Colonic mucosa (tissue), 4 donors: ENCODE results near the gene CD164. TPM values are rescaled to one million over a fixed set of nuclear protein-coding genes. Genes with fewer than 3 reads are reported as not detected.
"Not testable (repeated sequence)": the region's sequence is repeated elsewhere in the genome, so short reads cannot be mapped to it uniquely, and the experiment has no call there.

Experiments used
- DNase-seq: peaks from one replicate; pipeline ENCODE4 v3.0.0-alpha.2; 2020
- H3K27ac ChIP-seq: fragments of 200-600 bp; one replicate; pipeline ENCODE4 v1.8.0; 2021
- H3K27me3 ChIP-seq: fragments of 200-600 bp; one replicate; pipeline ENCODE4 v1.8.0; 2021
- H3K36me3 ChIP-seq: fragments of 200-600 bp; one replicate; pipeline ENCODE4 v1.8.0; 2021
- H3K4me1 ChIP-seq: fragments of 200-600 bp; one replicate; pipeline ENCODE4 v1.8.0; 2021; ENCODE audit warnings: mild to moderate bottlenecking
- H3K4me3 ChIP-seq: fragments of 200-600 bp; one replicate; pipeline ENCODE4 v1.8.0; 2021
- H3K9ac ChIP-seq, 2 donors: one replicate each; pipeline ENCODE4 v1.7.0; 2013; ENCODE audit warnings: control low read depth in 2 of 2, low read depth in 2 of 2, low read length in 2 of 2
- H3K9me3 ChIP-seq: fragments of 200-600 bp; one replicate; pipeline ENCODE4 v1.8.0; 2021
- CTCF ChIP-seq: fragments of 200-600 bp; IDR thresholded peaks from one replicate; pipeline ENCODE4 v1.8.0; 2022; ENCODE audit warnings: antibody characterized with exemption, mild to moderate bottlenecking
- intact Hi-C: fragments of 100-400 bp; cut with DNase I; formaldehyde crosslinking; loops from one replicate; pipeline ENCODE4 v1.14.1; 2022
- total RNA-seq, 2 donors: library from RNA; stranded (reverse); fragmentation: NEBNext Ultra II Directional in 1 of 2; extraction: Animal tissue kit (Norgen Biotek cat#: 25700) in 1 of 2; gene quantifications; one replicate each; pipeline ENCODE4 v1.2.1, GENCODE V29; 2021
- donor health status: healthy.
- donor health status: DM: no; HTN: no; CAD: no.
- donor health status: DM: no; HTN: no; CAD: no.

The CD164 gene
- total RNA-seq, 2 donors from 2014 or later = 420 to 621 TPM

- peak overlapping the region; percentile 84 for H3K27ac ChIP-seq
- TF ChIP-seq CTCF = no peak
Observed at GRCh38 chr6:109336221-109336961, 45.9 kb downstream of the CD164 start.

GRCh38 chr6:109333870-109334269 is 48.4 kb downstream of the CD164 start:
- H3K9me3 ChIP-seq, H3K9ac ChIP-seq, DNase-seq, H3K4me3 ChIP-seq, H3K36me3 ChIP-seq, H3K4me1 ChIP-seq, H3K27me3 ChIP-seq, intact Hi-C loops: not testable (repeated sequence)
- H3K27ac ChIP-seq = peak overlapping the region; percentile 17

More at GRCh38 chr6:109336221-109336961, 45.9 kb downstream of the CD164 start:
- H3K4me3 ChIP-seq = no peak overlapping the region
- no peaks in the 10 kb centered on the region for H3K36me3 ChIP-seq
- H3K27me3 ChIP-seq = no peaks in the 10 kb centered on the region
- intact Hi-C loops = no loop called here
- peak overlapping the region in 1 of 2 donors; percentile 77 for H3K9ac ChIP-seq
- H3K4me1 ChIP-seq = peaks cover 3% of the 10 kb centered on the region
- H3K9me3 ChIP-seq = no peaks in the 10 kb centered on the region
- DNase-seq = peak; percentile 86

- TF ChIP-seq CTCF = no peak
Observed at GRCh38 chr6:109332748-109333147, 49.5 kb downstream of the CD164 start.

GRCh38 chr6:109331081-109331480 is 51.2 kb downstream of the CD164 start:
- intact Hi-C loops = no loop called here
- Histone ChIP-seq H3K27me3 (no peaks in the 10 kb centered on the region), H3K27ac (no peak overlapping the region), H3K9me3 (no peaks in the 10 kb centered on the region), H3K9ac (no peak overlapping the region), H3K4me3 (no peak overlapping the region), H3K36me3 (no peaks in the 10 kb centered on the region), H3K4me1 (no peaks in the 10 kb centered on the region)
- TF ChIP-seq CTCF = no peak
- DNase-seq = no peak

More at GRCh38 chr6:109332748-109333147, 49.5 kb downstream of the CD164 start:
- Histone ChIP-seq H3K27ac (peak overlapping the region; percentile 17), H3K36me3 (no peaks in the 10 kb centered on the region), H3K4me1 (peaks cover 3% of the 10 kb centered on the region), H3K27me3 (no peaks in the 10 kb centered on the region), H3K4me3 (no peak overlapping the region), H3K9me3 (no peaks in the 10 kb centered on the region), H3K9ac (no peak overlapping the region)
- DNase-seq = peak; percentile 84
- intact Hi-C loops = no loop called here

GRCh38 chr6:109330263-109330662 is 52.0 kb downstream of the CD164 start:
- Histone ChIP-seq H3K36me3 (no peaks in the 10 kb centered on the region), H3K4me3 (no peak overlapping the region), H3K4me1 (no peaks in the 10 kb centered on the region), H3K9me3 (no peaks in the 10 kb centered on the region), H3K27me3 (no peaks in the 10 kb centered on the region), H3K27ac (no peak overlapping the region), H3K9ac (no peak overlapping the region)
- no peak for DNase-seq
- intact Hi-C loops = no loop called here
- no peak for TF ChIP-seq CTCF

- H3K9ac ChIP-seq = no peak overlapping the region
- H3K36me3 ChIP-seq = no peaks in the 10 kb centered on the region
- no peak for TF ChIP-seq CTCF
- H3K9me3 ChIP-seq = no peaks in the 10 kb centered on the region
- no peaks in the 10 kb centered on the region for H3K27me3 ChIP-seq
- DNase-seq = no peak
- no peak overlapping the region for H3K27ac ChIP-seq
- no peak overlapping the region for H3K4me3 ChIP-seq
- H3K4me1 ChIP-seq = no peaks in the 10 kb centered on the region
- intact Hi-C loops = no loop called here
Observed at GRCh38 chr6:109328629-109329028, 53.6 kb downstream of the CD164 start.
